Heart right ventricle (tissue), 16 donors: ENCODE measurements around the gene KLHDC8A. TPM values are rescaled to one million over a fixed set of nuclear protein-coding genes. Genes with fewer than 3 reads are reported as not detected.
"Not testable (repeated sequence)": the region's sequence is repeated elsewhere in the genome, so short reads cannot be mapped to it uniquely, and the experiment has no call there.

ENCODE experiments used
- ATAC-seq, 8 donors: fragments of 200-7000 bp; cut with Tn5 transposase; one replicate each; pipeline ENCODE4 v1.9.1; 2020; ENCODE audit warnings: mild to moderate bottlenecking in 8 of 8, moderate library complexity in 8 of 8, moderate number of reproducible peaks in 1 of 8
- DNase-seq, 2 donors: peaks; one replicate each; pipeline ENCODE4 v3.0.0-alpha.2; 2020
- H3K27ac ChIP-seq, 10 donors: fragments of 200-600 bp; sonication (generic) in 2 of 10; one replicate each; pipeline versions ENCODE4 v1.5.0 to v1.8.0; 2020 to 2022; ENCODE audit warnings: mild to moderate bottlenecking in 3 of 10
- H3K27me3 ChIP-seq, 7 donors: fragments of 200-600 bp; one replicate each; pipeline ENCODE4 v1.8.0; 2021 to 2022; ENCODE audit warnings: mild to moderate bottlenecking in 2 of 7
- H3K36me3 ChIP-seq, 9 donors: fragments of 200-600 bp; sonication (generic) in 1 of 9; one replicate each; pipeline versions ENCODE4 v1.5.0 to v1.8.0; 2020 to 2022; ENCODE audit warnings: mild to moderate bottlenecking in 2 of 9
- H3K4me1 ChIP-seq, 9 donors: fragments of 200-600 bp; sonication (generic) in 1 of 9; one replicate each; pipeline versions ENCODE4 v1.5.0 to v1.8.0; 2020 to 2022; ENCODE audit warnings: mild to moderate bottlenecking in 4 of 9
- H3K4me3 ChIP-seq, 10 donors: fragments of 200-600 bp; sonication (generic) in 2 of 10; one replicate each; pipeline versions ENCODE4 v1.5.0 to v1.8.0; 2020 to 2022; ENCODE audit warnings: mild to moderate bottlenecking in 7 of 10, moderate library complexity in 2 of 10
- H3K9me3 ChIP-seq, 11 donors: fragments of 200-600 bp in 10 of 11; sonication (generic) in 2 of 11; one replicate each; pipeline versions ENCODE4 v1.5.0 to v1.8.0; 2013 to 2022; ENCODE audit warnings: mild to moderate bottlenecking in 2 of 11, control low read depth in 1 of 11, moderate library complexity in 1 of 11
- WGBS, 2 donors: extraction: QIAGEN DNeasy Blood & Tissue Kit; methylation state at CpG; one replicate each; pipeline ENCODE4 v1.1.7; 2013; ENCODE audit warnings: inconsistent platforms in 1 of 2; 5-methylcytosine and 5-hydroxymethylcytosine counted together
- intact Hi-C, 10 donors: fragments of 100-400 bp; cut with DNase I; formaldehyde crosslinking; loops; one replicate each; pipeline versions ENCODE4 v1.11.1 to v1.14.2; 2022
- polyA plus RNA-seq, 2 donors: library from polyadenylated mRNA; stranded (reverse); fragments of 200-250 nt; gene quantifications; one replicate each; pipeline ENCODE4 v1.2.3, GENCODE V29; 2013
- total RNA-seq, 10 donors: library from RNA; stranded (reverse); fragmentation: NEBNext Ultra II Directional in 3 of 10; extraction: Animal tissue kit (Norgen Biotek cat#: 25700) in 3 of 10; gene quantifications; one replicate each; pipeline versions ENCODE4 v1.2.1 to v1.2.4, GENCODE V29; 2021 to 2023
- TF ChIP-seq, protein P1 (sequence below), 9 donors: fragments of 200-600 bp; sonication (generic) in 2 of 9; IDR thresholded peaks; one replicate each; pipeline versions ENCODE4 v1.5.0 to v1.8.0; 2021 to 2022; ENCODE audit warnings: antibody characterized with exemption in 9 of 9, mild to moderate bottlenecking in 5 of 9, moderate library complexity in 1 of 9
- donor health status: Arrhythmogenic right ventricular cardiomyopathy.
- donor health status: ischemic (EF 13 %, LVEDD 7.1; RV severe dilation, severe dysfunction).
- donor health status: healthy with polysubstance abuse.
- donor health status: DM: no; HTN: yes; CAD: no.
- donor health status: DM: no; HTN: no; CAD: no.
- donor health status: ischemic (EF 25% LVEDD 6.9; RV normal size, moderate dysfunction).
- donor health status: ischemic (EF 25% LVEDD 5.7; RV mildly dilated, moderate dysfunction).
- donor health status: healthy.
- donor health status: DM: yes; HTN: yes; CAD: no.
- donor health status: Ischemic cardiomyopathy.
- donor health status: ischemic (EF 35%, LVEDD 5.7; RV mildly dilated, moderate dysfunction).
- donor health status: nonischemic (EF 11% LVEDD 7.7; RV severe dilation, severe dysfunction).
- donor health status: DM: yes; HTN: yes; CAD: no.
- donor health status: PGD.
- donor health status: ischemic (EF 29% LVEDD 5.4; RV normal size, mild dysfunction).
- donor health status: nonischemic (EF 23%, LVEDD 6.1; RV moderate dilation, normal function).

The KLHDC8A gene
- total and polyA plus RNA-seq, 12 donors, result 0.15 to 0.16 TPM; not detected in 10

DNA sequence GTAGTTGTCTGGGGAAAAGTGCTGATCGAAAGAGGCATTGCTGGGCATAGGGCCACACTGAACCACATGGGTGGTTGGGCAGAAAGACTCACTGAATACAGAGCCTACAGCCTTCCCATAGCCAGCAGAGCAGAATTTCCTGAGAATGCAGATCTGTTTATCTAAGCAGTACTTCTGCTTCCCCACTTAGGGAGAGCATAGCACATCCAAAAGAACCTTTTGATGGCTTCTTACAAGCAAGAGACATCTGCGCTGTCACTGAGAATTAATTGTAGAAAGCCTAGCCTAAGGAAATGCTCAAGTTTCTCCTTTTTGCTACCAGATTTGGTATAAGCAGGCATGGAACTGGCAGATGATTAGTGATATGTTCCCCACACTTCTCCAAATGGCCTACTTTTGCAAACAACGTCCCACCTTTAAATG lies 13.0 kb upstream of the KLHDC8A start:
- no peak for ATAC-seq
- TF ChIP-seq, protein P1, sequence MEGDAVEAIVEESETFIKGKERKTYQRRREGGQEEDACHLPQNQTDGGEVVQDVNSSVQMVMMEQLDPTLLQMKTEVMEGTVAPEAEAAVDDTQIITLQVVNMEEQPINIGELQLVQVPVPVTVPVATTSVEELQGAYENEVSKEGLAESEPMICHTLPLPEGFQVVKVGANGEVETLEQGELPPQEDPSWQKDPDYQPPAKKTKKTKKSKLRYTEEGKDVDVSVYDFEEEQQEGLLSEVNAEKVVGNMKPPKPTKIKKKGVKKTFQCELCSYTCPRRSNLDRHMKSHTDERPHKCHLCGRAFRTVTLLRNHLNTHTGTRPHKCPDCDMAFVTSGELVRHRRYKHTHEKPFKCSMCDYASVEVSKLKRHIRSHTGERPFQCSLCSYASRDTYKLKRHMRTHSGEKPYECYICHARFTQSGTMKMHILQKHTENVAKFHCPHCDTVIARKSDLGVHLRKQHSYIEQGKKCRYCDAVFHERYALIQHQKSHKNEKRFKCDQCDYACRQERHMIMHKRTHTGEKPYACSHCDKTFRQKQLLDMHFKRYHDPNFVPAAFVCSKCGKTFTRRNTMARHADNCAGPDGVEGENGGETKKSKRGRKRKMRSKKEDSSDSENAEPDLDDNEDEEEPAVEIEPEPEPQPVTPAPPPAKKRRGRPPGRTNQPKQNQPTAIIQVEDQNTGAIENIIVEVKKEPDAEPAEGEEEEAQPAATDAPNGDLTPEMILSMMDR (IDR thresholded peaks at IDR 0.05), result no peak
- Histone ChIP-seq H3K4me1 (peaks cover 0 to 20% (median 4%) of the 10 kb centered on the region in 9 donors), H3K27ac (no peak overlapping the region), H3K4me3 (no peak overlapping the region), H3K9me3 (no peaks in the 10 kb centered on the region), H3K36me3 (no peaks in the 10 kb centered on the region), H3K27me3 (peaks cover 0 to 25% (median 12%) of the 10 kb centered on the region in 7 donors)
- intact Hi-C loops, result no loop called here
- no peak for DNase-seq
- WGBS, 2 donors, result 66 to 69% methylated on average over 3 of the region's 3 CpGs

DNA sequence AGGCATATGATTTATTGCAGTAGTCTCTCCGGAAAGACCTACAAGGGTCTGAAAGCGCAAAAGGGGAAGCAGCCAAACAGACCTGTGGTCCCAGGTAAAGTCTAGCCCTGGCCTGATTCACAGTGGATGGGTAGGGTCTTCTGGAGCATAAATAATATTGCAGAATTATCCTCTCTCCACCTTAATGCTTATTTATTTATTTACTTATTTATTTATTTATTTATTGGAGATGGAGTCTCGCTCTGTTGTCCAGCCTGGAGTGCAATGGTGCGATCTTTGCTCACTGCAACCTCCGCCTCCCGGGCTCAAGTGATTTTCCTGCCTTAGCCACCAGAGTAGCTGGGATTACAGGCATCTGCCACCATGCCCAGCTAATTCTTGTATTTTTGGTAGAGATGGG lies 11.8 kb upstream of the KLHDC8A start:
- no peaks in the 10 kb centered on the region for H3K36me3 ChIP-seq
- H3K4me1 ChIP-seq, result peaks cover 0 to 20% (median 4%) of the 10 kb centered on the region in 9 donors
- WGBS, 2 donors, result 94 to 95% methylated on average over 6 of the region's 6 CpGs
- no peak overlapping the region for H3K27ac ChIP-seq
- H3K9me3 ChIP-seq, result no peaks in the 10 kb centered on the region
- ATAC-seq, result no peak
- no peak overlapping the region for H3K4me3 ChIP-seq
- H3K27me3 ChIP-seq, result peaks cover 0 to 12% (median 6%) of the 10 kb centered on the region in 7 donors
- intact Hi-C loops, result no loop called here
- DNase-seq, result no peak
- TF ChIP-seq, protein P1 (IDR thresholded peaks at IDR 0.05), result no peak

GRCh38 chr1:205365945-205366463 lies 9.3 kb upstream of the KLHDC8A start:
- Histone ChIP-seq H3K27me3 (peaks cover 0 to 4% (median 0%) of the 10 kb centered on the region in 7 donors), H3K27ac (no peak overlapping the region), H3K4me1 (peaks cover 0 to 7% (median 0%) of the 10 kb centered on the region in 9 donors), H3K36me3 (no peaks in the 10 kb centered on the region), H3K9me3 (no peaks in the 10 kb centered on the region), H3K4me3 (no peak overlapping the region)
- no peak for DNase-seq
- TF ChIP-seq, protein P1 (IDR thresholded peaks at IDR 0.05), result no peak
- intact Hi-C loops, result no loop called here
- WGBS, 2 donors, result 36 to 44% methylated on average over 8 of the region's 8 CpGs
- peak in 2 of 8 donors; percentile 27 to 55 for ATAC-seq

DNA sequence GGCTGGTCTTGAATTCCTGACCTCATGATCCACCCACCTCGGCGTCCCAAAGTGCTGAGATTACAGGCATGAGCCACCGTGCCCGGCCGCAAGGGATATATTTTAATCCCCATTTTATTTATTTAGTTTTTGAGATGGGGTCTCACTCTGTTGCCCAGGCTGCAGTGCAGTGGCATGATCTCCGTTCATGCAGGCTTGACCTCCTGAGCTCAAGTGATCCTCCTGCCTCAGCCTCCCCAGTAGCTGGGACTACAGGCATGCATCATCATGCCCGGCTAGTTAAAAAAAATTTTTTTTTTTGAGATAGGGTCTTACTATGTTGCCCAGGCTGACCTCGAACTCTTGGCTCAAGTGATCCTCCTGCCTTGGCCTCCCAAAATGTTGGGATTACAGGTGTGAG lies 8.4 kb upstream of the KLHDC8A start:
- WGBS, 2 donors, result 85 to 88% methylated on average over 8 of the region's 8 CpGs
- intact Hi-C loops, result not testable (repeated sequence)

DNA sequence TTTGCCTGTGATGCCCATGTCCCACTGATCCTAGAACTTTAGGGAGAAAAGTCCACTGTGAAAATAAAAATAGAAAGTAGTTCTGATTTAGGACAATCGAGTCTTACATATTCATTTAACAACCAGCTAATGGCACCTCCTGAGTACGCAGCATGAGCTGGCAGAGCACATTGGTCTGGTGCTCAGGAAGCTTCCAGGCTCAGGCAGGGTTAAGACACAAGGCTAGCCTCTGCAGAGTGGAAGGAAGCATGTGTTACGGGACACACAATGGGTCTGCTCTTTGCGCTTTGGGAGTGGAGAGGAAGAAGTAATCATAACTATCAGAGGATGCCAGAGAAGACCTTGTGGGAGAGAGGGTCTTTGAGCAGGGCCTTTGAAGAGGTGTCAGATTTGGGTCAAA lies 4.2 kb upstream of the KLHDC8A start:
- Histone ChIP-seq H3K4me1 (peaks cover 0 to 9% (median 0%) of the 10 kb centered on the region in 9 donors), H3K36me3 (no peaks in the 10 kb centered on the region), H3K9me3 (no peaks in the 10 kb centered on the region), H3K27me3 (peaks cover 7 to 28% (median 24%) of the 10 kb centered on the region in 7 donors), H3K4me3 (no peak overlapping the region), H3K27ac (no peak overlapping the region)
- ATAC-seq (no peak), DNase-seq (no peak)
- intact Hi-C loops, result no loop called here
- TF ChIP-seq, protein P1 (IDR thresholded peaks at IDR 0.05), result no peak
- 70 to 75% methylated on average over 4 of the region's 4 CpGs for WGBS, 2 donors

More for the DNA sequence above, 8.4 kb upstream of the KLHDC8A start:
- H3K27me3 ChIP-seq, H3K9me3 ChIP-seq, H3K27ac ChIP-seq, H3K4me1 ChIP-seq, H3K36me3 ChIP-seq, DNase-seq, ATAC-seq, H3K4me3 ChIP-seq: not testable (repeated sequence)
